GM12878 (cell line): ENCODE data around the gene FALEC. TPM values are rescaled to one million over a fixed set of nuclear protein-coding genes. Genes with fewer than 3 reads are reported as not detected.

Experiments used
- ATF7 ChIP-seq: fragments of 450-650 bp; IDR thresholded peaks from 2 replicates; pipeline ENCODE4 v1.6.1; 2016; ENCODE audit warnings: low read depth, mild to moderate bottlenecking
- BHLHE40 ChIP-seq, 2 experiments: fragments of 450-650 bp in 1 of 2; IDR thresholded peaks; 2 replicates each; pipeline ENCODE4 v1.6.1; 2011 to 2017; ENCODE audit warnings: low read depth in 2 of 2, borderline replicate concordance in 1 of 2, improper control_type of control experiment in 1 of 2, low read length in 1 of 2, mild to moderate bottlenecking in 1 of 2
- CHD4 ChIP-seq: fragments of 200-600 bp; sonication (generic); IDR thresholded peaks from 2 replicates; pipeline ENCODE4 v1.6.1; 2016; ENCODE audit warnings: mild to moderate bottlenecking
- FOXM1 ChIP-seq: IDR thresholded peaks from 2 replicates; pipeline ENCODE4 v1.6.1; 2012; ENCODE audit warnings: low read depth, mild to moderate bottlenecking, inconsistent platforms, low read length, moderate library complexity
- GABPA ChIP-seq: IDR thresholded peaks from 2 replicates; pipeline ENCODE4 v1.6.1; 2014; ENCODE audit warnings: antibody characterized with exemption, low read depth, mild to moderate bottlenecking, inconsistent platforms
- IKZF1 ChIP-seq: fragments of 450-650 bp; conservative IDR thresholded peaks from 2 replicates; pipeline ENCODE4 v1.6.1; 2017; ENCODE audit warnings: antibody characterized with exemption, mild to moderate bottlenecking
- MXI1 ChIP-seq: fragments of 150-350 bp; IDR thresholded peaks from 2 replicates; pipeline ENCODE4 v1.6.1; 2011; ENCODE audit warnings: low read depth, mild to moderate bottlenecking, inconsistent platforms, low read length, improper control_type of control experiment
- POLR2A ChIP-seq: IDR thresholded peaks from 2 replicates; pipeline ENCODE4 v1.6.1; 2011; ENCODE audit warnings: low read depth, mild to moderate bottlenecking, low read length
- RAD21 ChIP-seq: IDR thresholded peaks from 2 replicates; pipeline ENCODE4 v1.6.1; 2011; ENCODE audit warnings: mild to moderate bottlenecking, low read depth, low read length, moderate library complexity; ENCODE audit not compliant: insufficient read depth
- RAD51 ChIP-seq: fragments of 450-650 bp; IDR thresholded peaks from 2 replicates; pipeline ENCODE4 v1.6.1; 2016; ENCODE audit warnings: moderate library complexity, mild to moderate bottlenecking, inconsistent platforms
- SIN3A ChIP-seq: IDR thresholded peaks from 2 replicates; pipeline ENCODE4 v1.6.1; 2012; ENCODE audit warnings: low read depth, low read length, improper control_type of control experiment
- SIX5 ChIP-seq: IDR thresholded peaks from 2 replicates; pipeline ENCODE4 v1.6.1; 2011; ENCODE audit warnings: mild to moderate bottlenecking, low read depth, low read length, moderate library complexity; ENCODE audit not compliant: severe bottlenecking
- STAT1 ChIP-seq: fragments of 450-650 bp; conservative IDR thresholded peaks from 2 replicates; pipeline ENCODE4 v1.6.1; 2014; ENCODE audit warnings: antibody characterized with exemption, mild to moderate bottlenecking
- TAF1 ChIP-seq: IDR thresholded peaks from 2 replicates; pipeline ENCODE4 v1.6.1; 2011; ENCODE audit warnings: mild to moderate bottlenecking, low read depth, low read length, borderline replicate concordance
- TARDBP ChIP-seq: IDR thresholded peaks from 2 replicates; pipeline ENCODE4 v1.6.1; 2016; ENCODE audit warnings: borderline replicate concordance
- polyA plus RNA-seq, 11 experiments: library from polyadenylated mRNA; depleted of rRNA in 4 of 11; unstranded in 6 of 11; stranded (reverse) in 5 of 11; fragments of >200 nt; fragmentation: Nextera tagmentation in 4 of 11; fragmentation: Illumina TruSeq in 1 of 11; extraction: Ambion mirVana in 4 of 11; extraction: Trizol in 1 of 11; gene quantifications; 1 replicate in 1 of 11; 2 replicates in 10 of 11; pipeline versions ENCODE4 v1.2.1 to v1.2.3, GENCODE V29; 2011 to 2016; ENCODE audit warnings: inconsistent platforms in 2 of 11, missing spikeins in 2 of 11, low read depth in 1 of 11
- total RNA-seq, 4 experiments: library from RNA; depleted of rRNA in 3 of 4; stranded (reverse); fragments of >200 nt in 3 of 4; fragmentation: Illumina TruSeq in 1 of 4; extraction: Trizol in 1 of 4; gene quantifications; 2 replicates each; pipeline versions ENCODE4 v1.2.1 to v1.2.3, GENCODE V29; 2013 to 2021
- TF ChIP-seq, protein P1 (sequence below): fragments of 450-650 bp; formaldehyde crosslinking; IDR thresholded peaks from 2 replicates; pipeline ENCODE4 v1.4.0; 2020; ENCODE audit warnings: mild to moderate bottlenecking, moderate library complexity
- TF ChIP-seq, protein P2 (sequence below): fragments of 450-650 bp; IDR thresholded peaks from 2 replicates; pipeline ENCODE4 v1.6.1; 2018; ENCODE audit warnings: borderline replicate concordance, mild to moderate bottlenecking; ENCODE audit not compliant: partially characterized antibody
- TF ChIP-seq, protein P3 (sequence below): fragments of 450-650 bp; IDR thresholded peaks from 2 replicates; pipeline ENCODE4 v1.6.1; 2016; ENCODE audit warnings: mild to moderate bottlenecking
- TF ChIP-seq, protein P4 (sequence below): IDR thresholded peaks from 2 replicates; pipeline ENCODE4 v1.6.1; 2012; ENCODE audit warnings: low read depth, low read length, improper control_type of control experiment

Gene FALEC
- total and polyA plus RNA-seq, 10 of the 15 experiments (the other 5 are each of a cell fraction or from before 2014, with no cell fraction given): 0.21 to 0.71 (median 0.32) TPM; not detected in 3

DNA sequence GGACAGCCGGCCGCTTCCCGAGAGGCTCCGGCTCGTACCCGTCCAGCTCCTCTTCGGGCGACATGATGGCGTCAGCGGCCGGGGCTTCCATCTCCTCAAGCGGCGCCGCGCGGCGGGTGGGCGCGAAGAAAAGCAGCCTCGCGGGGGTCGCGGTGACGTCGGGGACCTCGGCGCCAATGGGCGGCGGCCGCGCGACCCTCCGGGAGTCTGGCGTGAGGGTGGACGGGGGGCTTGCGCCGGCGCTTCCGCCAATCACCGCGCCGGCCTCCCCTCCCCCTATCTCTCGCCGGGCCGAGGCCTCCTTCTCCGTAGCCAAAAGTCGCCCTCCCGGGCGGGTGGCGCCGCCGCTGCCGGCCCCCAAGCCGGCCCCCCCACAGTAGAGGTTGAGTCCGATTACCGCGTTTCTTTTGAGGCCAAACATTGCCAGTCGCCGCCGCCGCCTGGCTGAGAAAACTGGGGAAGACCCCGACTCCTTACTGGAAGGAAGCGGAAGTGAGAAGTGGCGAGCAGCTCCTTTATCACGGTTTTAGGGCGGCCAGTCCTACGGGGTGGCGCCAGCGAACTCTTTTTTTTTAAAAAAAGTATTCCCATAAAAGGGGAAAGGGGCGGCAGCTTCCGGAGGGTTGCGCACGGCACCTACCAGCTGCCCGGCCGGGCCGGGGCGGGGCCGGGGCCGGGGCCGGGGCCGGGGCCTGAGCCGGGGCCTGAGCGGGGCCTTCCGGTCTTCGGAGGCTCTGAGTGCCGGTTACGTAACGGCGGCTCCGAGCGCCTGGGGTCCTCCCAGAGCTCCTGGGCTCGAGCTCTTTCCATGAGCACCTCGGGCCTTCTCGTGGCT lies 63.8 kb downstream of the FALEC start, which contains the start of gene MCL1 (continued):
- TF ChIP-seq, protein P1, sequence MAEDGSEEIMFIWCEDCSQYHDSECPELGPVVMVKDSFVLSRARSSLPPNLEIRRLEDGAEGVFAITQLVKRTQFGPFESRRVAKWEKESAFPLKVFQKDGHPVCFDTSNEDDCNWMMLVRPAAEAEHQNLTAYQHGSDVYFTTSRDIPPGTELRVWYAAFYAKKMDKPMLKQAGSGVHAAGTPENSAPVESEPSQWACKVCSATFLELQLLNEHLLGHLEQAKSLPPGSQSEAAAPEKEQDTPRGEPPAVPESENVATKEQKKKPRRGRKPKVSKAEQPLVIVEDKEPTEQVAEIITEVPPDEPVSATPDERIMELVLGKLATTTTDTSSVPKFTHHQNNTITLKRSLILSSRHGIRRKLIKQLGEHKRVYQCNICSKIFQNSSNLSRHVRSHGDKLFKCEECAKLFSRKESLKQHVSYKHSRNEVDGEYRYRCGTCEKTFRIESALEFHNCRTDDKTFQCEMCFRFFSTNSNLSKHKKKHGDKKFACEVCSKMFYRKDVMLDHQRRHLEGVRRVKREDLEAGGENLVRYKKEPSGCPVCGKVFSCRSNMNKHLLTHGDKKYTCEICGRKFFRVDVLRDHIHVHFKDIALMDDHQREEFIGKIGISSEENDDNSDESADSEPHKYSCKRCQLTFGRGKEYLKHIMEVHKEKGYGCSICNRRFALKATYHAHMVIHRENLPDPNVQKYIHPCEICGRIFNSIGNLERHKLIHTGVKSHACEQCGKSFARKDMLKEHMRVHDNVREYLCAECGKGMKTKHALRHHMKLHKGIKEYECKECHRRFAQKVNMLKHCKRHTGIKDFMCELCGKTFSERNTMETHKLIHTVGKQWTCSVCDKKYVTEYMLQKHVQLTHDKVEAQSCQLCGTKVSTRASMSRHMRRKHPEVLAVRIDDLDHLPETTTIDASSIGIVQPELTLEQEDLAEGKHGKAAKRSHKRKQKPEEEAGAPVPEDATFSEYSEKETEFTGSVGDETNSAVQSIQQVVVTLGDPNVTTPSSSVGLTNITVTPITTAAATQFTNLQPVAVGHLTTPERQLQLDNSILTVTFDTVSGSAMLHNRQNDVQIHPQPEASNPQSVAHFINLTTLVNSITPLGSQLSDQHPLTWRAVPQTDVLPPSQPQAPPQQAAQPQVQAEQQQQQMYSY (CRISPR knock-in tag): no peak
- TF ChIP-seq TARDBP: no peak
- TF ChIP-seq RAD51: no peak
- 0 out of 2 replicates have a peak, but pooled peaks have one; percentile 15 for TF ChIP-seq RAD21
- TF ChIP-seq, protein P2, sequence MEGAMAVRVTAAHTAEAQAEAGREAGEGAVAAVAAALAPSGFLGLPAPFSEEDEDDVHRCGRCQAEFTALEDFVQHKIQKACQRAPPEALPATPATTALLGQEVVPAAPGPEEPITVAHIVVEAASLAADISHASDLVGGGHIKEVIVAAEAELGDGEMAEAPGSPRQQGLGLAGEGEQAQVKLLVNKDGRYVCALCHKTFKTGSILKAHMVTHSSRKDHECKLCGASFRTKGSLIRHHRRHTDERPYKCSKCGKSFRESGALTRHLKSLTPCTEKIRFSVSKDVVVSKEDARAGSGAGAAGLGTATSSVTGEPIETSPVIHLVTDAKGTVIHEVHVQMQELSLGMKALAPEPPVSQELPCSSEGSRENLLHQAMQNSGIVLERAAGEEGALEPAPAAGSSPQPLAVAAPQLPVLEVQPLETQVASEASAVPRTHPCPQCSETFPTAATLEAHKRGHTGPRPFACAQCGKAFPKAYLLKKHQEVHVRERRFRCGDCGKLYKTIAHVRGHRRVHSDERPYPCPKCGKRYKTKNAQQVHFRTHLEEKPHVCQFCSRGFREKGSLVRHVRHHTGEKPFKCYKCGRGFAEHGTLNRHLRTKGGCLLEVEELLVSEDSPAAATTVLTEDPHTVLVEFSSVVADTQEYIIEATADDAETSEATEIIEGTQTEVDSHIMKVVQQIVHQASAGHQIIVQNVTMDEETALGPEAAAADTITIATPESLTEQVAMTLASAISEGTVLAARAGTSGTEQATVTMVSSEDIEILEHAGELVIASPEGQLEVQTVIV: peak; percentile 47
- TF ChIP-seq IKZF1: peak; percentile 72
- TF ChIP-seq BHLHE40 (IDR thresholded peaks at IDR 0.05; ENCODE audit: borderline replicate concordance in 1 of 2, low read depth in 2 of 2, low read length in 1 of 2): peak; percentile 79 to 83
- TF ChIP-seq, protein P3, sequence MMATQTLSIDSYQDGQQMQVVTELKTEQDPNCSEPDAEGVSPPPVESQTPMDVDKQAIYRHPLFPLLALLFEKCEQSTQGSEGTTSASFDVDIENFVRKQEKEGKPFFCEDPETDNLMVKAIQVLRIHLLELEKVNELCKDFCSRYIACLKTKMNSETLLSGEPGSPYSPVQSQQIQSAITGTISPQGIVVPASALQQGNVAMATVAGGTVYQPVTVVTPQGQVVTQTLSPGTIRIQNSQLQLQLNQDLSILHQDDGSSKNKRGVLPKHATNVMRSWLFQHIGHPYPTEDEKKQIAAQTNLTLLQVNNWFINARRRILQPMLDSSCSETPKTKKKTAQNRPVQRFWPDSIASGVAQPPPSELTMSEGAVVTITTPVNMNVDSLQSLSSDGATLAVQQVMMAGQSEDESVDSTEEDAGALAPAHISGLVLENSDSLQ: peak; percentile 36; the same call in 1 of the 2 replicates
- no peak for TF ChIP-seq SIX5
- TF ChIP-seq GABPA: peak; percentile 72
- TF ChIP-seq, protein P4, sequence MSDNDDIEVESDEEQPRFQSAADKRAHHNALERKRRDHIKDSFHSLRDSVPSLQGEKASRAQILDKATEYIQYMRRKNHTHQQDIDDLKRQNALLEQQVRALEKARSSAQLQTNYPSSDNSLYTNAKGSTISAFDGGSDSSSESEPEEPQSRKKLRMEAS: peak; percentile 35; the same call in 1 of the 2 replicates
- peak; percentile 88; the same call in 1 of the 2 replicates for TF ChIP-seq SIN3A
- peak; percentile 94 for TF ChIP-seq POLR2A
- peak; percentile 100 for TF ChIP-seq TAF1
- no peak for TF ChIP-seq CHD4
- peak; percentile 86; the same call in 1 of the 2 replicates for TF ChIP-seq STAT1
- peak; percentile 10; the same call in 1 of the 2 replicates for TF ChIP-seq ATF7
- TF ChIP-seq FOXM1: no peak
- TF ChIP-seq MXI1: peak; percentile 71
- TF ChIP-seq, all 136 proteins: peak for 67
